Mesenchymal stem cell (in vitro differentiated cells and primary cell): Measurements from ENCODE around the gene PRORP.

ENCODE experiments used
- DNase-seq: peaks from one replicate; pipeline ENCODE4 v3.0.0-alpha.2; 2013
- H2AFZ ChIP-seq: one replicate; pipeline ENCODE4 v1.6.1; 2013; ENCODE audit warnings: low read depth, mild to moderate bottlenecking, control low read depth, inconsistent platforms, low read length, moderate library complexity
- H2AK5ac ChIP-seq: 2 replicates; pipeline ENCODE4 v1.6.1; 2013; ENCODE audit warnings: low read length, moderate library complexity, mild to moderate bottlenecking, inconsistent platforms; ENCODE audit not compliant: severe bottlenecking
- H2BK120ac ChIP-seq: one replicate; pipeline ENCODE4 v1.6.1; 2013; ENCODE audit warnings: low read depth, mild to moderate bottlenecking, inconsistent platforms, low read length, moderate library complexity
- H2BK12ac ChIP-seq, 2 experiments: one replicate each; pipeline ENCODE4 v1.6.1; 2013; ENCODE audit warnings: inconsistent platforms in 2 of 2, low read length in 2 of 2, mild to moderate bottlenecking in 2 of 2, moderate library complexity in 2 of 2, control low read depth in 1 of 2
- H2BK15ac ChIP-seq: one replicate; pipeline ENCODE4 v1.6.1; 2013; ENCODE audit warnings: mild to moderate bottlenecking, low read depth, inconsistent platforms; ENCODE audit not compliant: poor library complexity, severe bottlenecking
- H2BK5ac ChIP-seq: 2 replicates; pipeline ENCODE4 v1.6.1; 2013; ENCODE audit warnings: low read depth, mild to moderate bottlenecking, low read length, control low read depth, inconsistent platforms; ENCODE audit not compliant: poor library complexity, severe bottlenecking
- H3K14ac ChIP-seq, 2 experiments: one replicate each; pipeline ENCODE4 v1.6.1; 2013; ENCODE audit warnings: inconsistent platforms in 2 of 2, low read length in 2 of 2, control low read depth in 1 of 2, mild to moderate bottlenecking in 1 of 2, moderate library complexity in 1 of 2
- H3K18ac ChIP-seq, 2 experiments: one replicate each; pipeline ENCODE4 v1.6.1; 2013; ENCODE audit warnings: inconsistent platforms in 2 of 2, low read length in 2 of 2, control low read depth in 1 of 2, low read depth in 1 of 2, mild to moderate bottlenecking in 1 of 2
- H3K23ac ChIP-seq, 2 experiments: one replicate each; pipeline ENCODE4 v1.6.1; 2013; ENCODE audit warnings: inconsistent platforms in 2 of 2, low read length in 2 of 2, mild to moderate bottlenecking in 2 of 2, moderate library complexity in 2 of 2, control low read depth in 1 of 2
- H3K27ac ChIP-seq: 2 replicates; pipeline ENCODE4 v1.5.1; 2013; ENCODE audit warnings: mild to moderate bottlenecking, moderate library complexity, low read length, control low read depth, inconsistent platforms; ENCODE audit not compliant: poor library complexity, severe bottlenecking
- H3K27me3 ChIP-seq, 2 experiments: 2 replicates each; pipeline versions ENCODE4 v1.6.1 to v1.7.0; 2013; ENCODE audit warnings: low read length in 2 of 2, mild to moderate bottlenecking in 2 of 2, moderate library complexity in 2 of 2, control low read depth in 1 of 2, inconsistent platforms in 1 of 2; ENCODE audit not compliant: control insufficient read depth in 1 of 2, insufficient read depth in 1 of 2
- H3K36me3 ChIP-seq, 2 experiments: 2 replicates each; pipeline versions ENCODE4 v1.6.1 to v1.7.0; 2013; ENCODE audit warnings: low read length in 2 of 2, control low read depth in 1 of 2, inconsistent platforms in 1 of 2, low read depth in 1 of 2, mild to moderate bottlenecking in 1 of 2; ENCODE audit not compliant: insufficient read depth in 2 of 2, control insufficient read depth in 1 of 2
- H3K4ac ChIP-seq, 2 experiments: one replicate each; pipeline ENCODE4 v1.6.1; 2013; ENCODE audit warnings: inconsistent platforms in 2 of 2, low read length in 2 of 2, mild to moderate bottlenecking in 2 of 2, moderate library complexity in 2 of 2, control low read depth in 1 of 2, low read depth in 1 of 2
- H3K4me1 ChIP-seq: 2 replicates; pipeline ENCODE4 v1.6.1; 2013; ENCODE audit warnings: low read depth, low read length, control low read depth; ENCODE audit not compliant: control insufficient read depth, insufficient read depth
- H3K4me2 ChIP-seq: 2 replicates; pipeline ENCODE4 v1.6.1; 2013; ENCODE audit warnings: low read length, mild to moderate bottlenecking, inconsistent platforms; ENCODE audit not compliant: poor library complexity, severe bottlenecking
- H3K4me3 ChIP-seq, 2 experiments: 2 replicates each; pipeline versions ENCODE4 v1.5.1 to v1.7.0; 2013; ENCODE audit warnings: low read length in 2 of 2, mild to moderate bottlenecking in 2 of 2, control low read depth in 1 of 2, low read depth in 1 of 2; ENCODE audit not compliant: insufficient read depth in 1 of 2
- H3K79me1 ChIP-seq: replicated peaks from 2 replicates; pipeline ENCODE4 v1.6.1; 2013; ENCODE audit warnings: mild to moderate bottlenecking, control low read depth, low read length, inconsistent platforms; ENCODE audit not compliant: poor library complexity, severe bottlenecking
- H3K9ac ChIP-seq: 2 replicates; pipeline ENCODE4 v1.7.0; 2013; ENCODE audit warnings: mild to moderate bottlenecking, low read length, moderate library complexity
- H3K9me3 ChIP-seq: 2 replicates; pipeline ENCODE4 v1.7.0; 2013; ENCODE audit warnings: mild to moderate bottlenecking, low read length; ENCODE audit not compliant: control insufficient read depth
- H4K8ac ChIP-seq: one replicate; pipeline ENCODE4 v1.6.1; 2013; ENCODE audit warnings: inconsistent platforms, mild to moderate bottlenecking, low read length, moderate library complexity
- H4K91ac ChIP-seq: one replicate; pipeline ENCODE4 v1.6.1; 2013; ENCODE audit warnings: mild to moderate bottlenecking, low read length, inconsistent platforms
- WGBS: methylation state at CpG from one replicate; pipeline ENCODE4 v1.1.7; 2013; ENCODE audit warnings: mixed read lengths; 5-methylcytosine and 5-hydroxymethylcytosine counted together

Gene PRORP

GRCh38 chr14:35123388-35123703 lies 994 bp downstream of the PRORP start:
- Histone ChIP-seq H3K14ac (no peak overlapping the region), H2BK120ac (no peak overlapping the region), H2AFZ (no peak overlapping the region), H3K18ac (no peak overlapping the region), H3K4ac (no peak overlapping the region), H3K4me1 (peaks cover 6% of the 10 kb centered on the region), H3K4me2 (peak overlapping the region; percentile 72), H3K36me3 (peaks cover 12 to 22% of the 10 kb centered on the region in 2 experiments), H3K79me1 (peaks cover 33% of the 10 kb centered on the region), H3K23ac (no peak overlapping the region), H2BK15ac (no peak overlapping the region), H3K9me3 (no peaks in the 10 kb centered on the region), H3K27ac (peak overlapping the region; percentile 100), H2AK5ac (no peak overlapping the region), H2BK5ac (no peak overlapping the region), H4K91ac (no peak overlapping the region), H3K4me3 (peak overlapping the region in 1 of 2 experiments; percentile 97), H2BK12ac (no peak overlapping the region), H3K9ac (peak overlapping the region; percentile 94), H4K8ac (peak overlapping the region; percentile 54), H3K27me3 (no peaks in the 10 kb centered on the region)
- 87% methylated on average over 2 of the region's 3 CpGs for WGBS
- DNase-seq = no peak

GRCh38 chr14:35124127-35124526 lies 1.8 kb downstream of the PRORP start:
- no peak overlapping the region for H3K4ac ChIP-seq
- no peak overlapping the region for H3K23ac ChIP-seq
- H2BK15ac ChIP-seq = no peak overlapping the region
- WGBS = 89% methylated on average over 1 of the region's 1 CpG
- no peak overlapping the region for H2AK5ac ChIP-seq
- H3K27me3 ChIP-seq = no peaks in the 10 kb centered on the region
- H2BK12ac ChIP-seq = no peak overlapping the region
- H3K4me2 ChIP-seq = no peak overlapping the region
- peak overlapping the region in 1 of 2 experiments; percentile 97 for H3K4me3 ChIP-seq
- no peak overlapping the region for H3K18ac ChIP-seq
- H4K8ac ChIP-seq = no peak overlapping the region
- no peak overlapping the region for H2BK5ac ChIP-seq
- H3K27ac ChIP-seq = no peak overlapping the region
- H4K91ac ChIP-seq = no peak overlapping the region
- H3K4me1 ChIP-seq = peaks cover 6% of the 10 kb centered on the region
- H3K79me1 ChIP-seq = peaks cover 29% of the 10 kb centered on the region
- no peak for DNase-seq
- H3K36me3 ChIP-seq = peaks cover 10 to 21% of the 10 kb centered on the region in 2 experiments
- no peak overlapping the region for H2AFZ ChIP-seq
- H3K9me3 ChIP-seq = no peaks in the 10 kb centered on the region
- no peak overlapping the region for H3K14ac ChIP-seq
- H3K9ac ChIP-seq = peak overlapping the region; percentile 94
- H2BK120ac ChIP-seq = no peak overlapping the region

- H3K14ac ChIP-seq = no peak overlapping the region
- H2AK5ac ChIP-seq = no peak overlapping the region
- no peak overlapping the region for H2BK120ac ChIP-seq
- no peak overlapping the region for H2BK15ac ChIP-seq
- DNase-seq = no peak
- H2AFZ ChIP-seq = no peak overlapping the region
- no peak overlapping the region for H4K91ac ChIP-seq
- no peaks in the 10 kb centered on the region for H3K4me1 ChIP-seq
- no peak overlapping the region for H3K18ac ChIP-seq
- H3K4me3 ChIP-seq = no peak overlapping the region
- no peak overlapping the region for H2BK5ac ChIP-seq
- H4K8ac ChIP-seq = no peak overlapping the region
- no peak overlapping the region for H3K9ac ChIP-seq
- WGBS = 80% methylated on average over 6 of the region's 6 CpGs
- no peak overlapping the region for H3K23ac ChIP-seq
- H3K27me3 ChIP-seq = no peaks in the 10 kb centered on the region
- H3K36me3 ChIP-seq = peaks cover 32 to 33% of the 10 kb centered on the region in 2 experiments
- no peak overlapping the region for H3K4ac ChIP-seq
- H3K9me3 ChIP-seq = peaks cover 9% of the 10 kb centered on the region
- no peak overlapping the region for H3K27ac ChIP-seq
- H2BK12ac ChIP-seq = no peak overlapping the region
- no peak overlapping the region for H3K4me2 ChIP-seq
- H3K79me1 ChIP-seq = peaks cover 29% of the 10 kb centered on the region
These were observed 11.4 kb downstream of the PRORP start for GRCh38 chr14:35133542-35134328.

GRCh38 chr14:35134329-35135123 lies 12.2 kb downstream of the PRORP start:
- Histone ChIP-seq H3K9me3 (peaks cover 9% of the 10 kb centered on the region), H4K91ac (no peak overlapping the region), H2BK120ac (no peak overlapping the region), H3K27me3 (no peaks in the 10 kb centered on the region), H3K4me1 (no peaks in the 10 kb centered on the region), H3K9ac (no peak overlapping the region), H2BK5ac (no peak overlapping the region), H2BK15ac (no peak overlapping the region), H2BK12ac (no peak overlapping the region), H2AK5ac (no peak overlapping the region), H3K14ac (no peak overlapping the region), H3K4me2 (no peak overlapping the region), H4K8ac (no peak overlapping the region), H2AFZ (no peak overlapping the region), H3K4ac (no peak overlapping the region), H3K27ac (no peak overlapping the region), H3K23ac (no peak overlapping the region), H3K18ac (no peak overlapping the region), H3K36me3 (peaks cover 33 to 35% of the 10 kb centered on the region in 2 experiments), H3K79me1 (peaks cover 29% of the 10 kb centered on the region), H3K4me3 (no peak overlapping the region)
- 97% methylated on average over 3 of the region's 4 CpGs for WGBS
- DNase-seq = no peak
